Mucosa of gallbladder (tissue), 1 donor: Measurements from ENCODE around the gene ETAA1. TPM values are rescaled to one million over a fixed set of nuclear protein-coding genes. Genes with fewer than 3 reads are reported as not detected.
A peak's percentile ranks its signal among the peaks of the same experiment; 100 is the strongest.

Experiments used
- DNase-seq: peaks from one replicate; pipeline ENCODE4 v3.0.0-alpha.2; 2020; ENCODE audit warnings: low spot score
- total RNA-seq: library from RNA; stranded (reverse); gene quantifications from one replicate; pipeline ENCODE4 v1.2.1, GENCODE V29; 2021
- donor health status: DM: no; HTN: no; CAD: no.

ETAA1 gene
- total RNA-seq, 1 donor from 2014 or later = 13.9 TPM

- no peak for DNase-seq
Observed at GRCh38 chr2:67437114-67437513, 40.0 kb downstream of the ETAA1 start.

GRCh38 chr2:67438337-67438736 lies 41.2 kb downstream of the ETAA1 start:
- DNase-seq = no peak

DNA sequence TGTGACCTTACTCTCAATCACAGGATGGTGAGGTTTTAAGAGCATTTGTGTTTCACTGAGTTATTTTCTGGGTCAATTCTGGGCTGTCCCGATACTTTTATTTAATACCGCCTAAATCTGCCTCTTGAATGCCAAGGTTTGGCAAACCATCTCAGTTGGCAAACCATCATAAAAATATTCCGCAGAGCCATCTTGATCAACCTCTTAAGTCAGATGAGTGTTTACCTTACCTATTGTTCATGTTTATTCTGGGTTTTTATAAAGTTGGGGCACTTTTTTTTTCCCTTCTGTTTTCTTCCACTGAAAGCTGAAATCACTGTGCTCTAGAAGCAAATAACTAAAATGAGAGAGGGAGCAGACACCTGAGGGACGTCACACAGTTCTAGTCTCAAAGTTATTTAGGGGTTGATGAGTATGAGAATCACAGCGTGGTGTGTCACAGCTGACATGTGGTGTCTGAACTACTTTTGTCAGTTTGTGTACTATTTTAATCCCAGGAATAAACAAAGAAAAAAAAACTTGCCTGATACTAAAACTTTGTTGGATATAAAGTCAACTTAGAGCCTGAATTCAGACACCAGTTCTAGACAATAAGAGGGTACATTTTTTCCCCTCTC lies 48.6 kb downstream of the ETAA1 start:
- no peak for DNase-seq

GRCh38 chr2:67446491-67446911 lies 49.4 kb downstream of the ETAA1 start:
- DNase-seq = no peak

DNA sequence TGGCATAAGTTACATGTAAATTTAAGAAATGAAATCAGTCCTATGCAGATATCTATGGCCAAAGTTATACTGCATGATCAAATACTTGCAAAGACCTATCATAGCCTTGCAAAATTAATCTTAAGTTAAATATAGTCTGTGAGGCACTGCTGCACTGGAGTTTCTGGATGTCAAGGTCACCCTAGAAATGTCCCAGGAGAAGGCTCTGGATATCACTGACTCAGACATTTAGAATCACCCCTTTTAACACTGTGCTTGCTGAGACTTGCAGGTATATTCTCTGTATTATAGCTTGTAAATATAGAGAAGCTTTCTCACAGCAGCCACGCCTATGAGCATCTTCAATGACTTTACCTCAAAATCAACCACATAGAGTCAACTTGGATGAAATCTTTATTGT lies 51.5 kb downstream of the ETAA1 start:
- no peak for DNase-seq

DNA sequence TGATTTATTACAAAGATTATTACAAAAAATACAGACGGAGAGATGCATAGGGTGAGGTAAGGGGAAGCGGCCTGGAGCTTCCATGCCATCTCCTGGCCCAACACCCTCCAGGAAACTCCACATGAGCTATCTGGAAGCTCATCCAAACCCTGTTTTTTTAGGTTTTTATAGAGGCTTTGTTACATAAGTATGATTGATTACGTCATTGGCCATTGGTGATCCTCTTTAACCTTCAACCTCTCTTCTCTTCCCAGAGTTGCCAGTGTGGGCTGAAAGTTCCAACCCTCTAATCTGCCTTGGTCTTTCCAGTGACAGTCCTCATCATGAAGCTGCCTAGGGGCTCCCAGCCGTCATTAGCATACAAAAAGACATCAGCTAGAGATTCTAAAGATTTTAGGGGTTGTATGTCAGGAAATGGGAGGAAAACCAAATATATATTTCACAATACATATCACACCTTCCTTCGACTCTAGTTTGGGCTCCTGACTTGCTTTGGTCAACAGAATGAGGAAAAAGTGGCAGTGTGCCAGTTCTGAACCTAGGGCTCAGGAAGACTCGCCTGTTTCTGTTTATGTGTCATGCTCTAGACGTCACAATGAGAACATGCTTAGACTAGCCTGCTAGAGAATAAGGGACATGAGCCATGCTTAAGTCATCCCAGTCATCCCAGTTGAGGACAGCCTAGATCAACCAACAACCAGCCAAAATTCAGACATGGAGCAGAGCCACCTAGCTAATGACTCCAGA lies 54.1 kb downstream of the ETAA1 start:
- peak; percentile 36 for DNase-seq

GRCh38 chr2:67453310-67453709 lies 56.2 kb downstream of the ETAA1 start:
- DNase-seq = no peak

DNA sequence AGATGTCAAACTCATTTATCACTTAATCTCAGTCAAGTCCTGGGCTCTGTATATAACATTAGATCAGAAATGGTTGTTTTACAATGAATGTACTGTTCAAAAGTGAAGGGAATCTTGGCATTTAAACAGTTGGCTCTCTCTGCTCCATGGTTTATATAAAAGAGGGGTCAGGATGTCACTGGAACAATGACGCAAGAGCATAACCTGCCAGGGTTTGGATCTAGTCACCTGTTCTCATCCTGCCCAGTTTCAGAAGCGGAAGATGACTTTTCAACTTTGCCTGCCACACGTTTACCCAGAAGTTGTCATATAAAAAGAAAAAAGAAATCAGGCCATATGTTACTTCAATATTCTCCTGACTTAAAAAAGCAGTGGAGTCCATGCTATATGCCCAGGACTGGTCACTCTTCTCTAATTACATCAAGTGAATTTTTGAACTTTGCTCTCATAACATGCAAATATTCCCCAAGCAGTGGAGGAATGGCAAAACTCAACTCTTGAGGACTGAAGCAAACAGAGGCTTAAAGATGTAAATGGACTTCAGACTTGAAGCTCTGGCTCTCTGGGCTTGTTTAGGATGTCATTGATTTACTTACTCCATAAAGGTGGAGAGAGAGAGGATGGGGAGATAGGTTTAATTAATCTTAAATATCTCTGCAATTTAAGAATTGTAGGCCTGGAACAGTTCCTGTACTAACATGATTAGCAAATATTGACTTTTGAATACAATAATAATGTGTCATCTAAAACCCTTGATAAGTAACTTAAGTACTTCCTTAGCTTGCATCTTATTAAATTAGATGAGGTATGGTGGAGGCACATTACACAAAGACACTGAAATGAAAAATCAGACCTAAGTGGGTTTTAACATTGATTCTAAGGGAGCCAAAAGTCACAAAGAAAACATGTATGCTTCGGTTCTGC lies 58.3 kb downstream of the ETAA1 start:
- DNase-seq = peak; percentile 77

DNA sequence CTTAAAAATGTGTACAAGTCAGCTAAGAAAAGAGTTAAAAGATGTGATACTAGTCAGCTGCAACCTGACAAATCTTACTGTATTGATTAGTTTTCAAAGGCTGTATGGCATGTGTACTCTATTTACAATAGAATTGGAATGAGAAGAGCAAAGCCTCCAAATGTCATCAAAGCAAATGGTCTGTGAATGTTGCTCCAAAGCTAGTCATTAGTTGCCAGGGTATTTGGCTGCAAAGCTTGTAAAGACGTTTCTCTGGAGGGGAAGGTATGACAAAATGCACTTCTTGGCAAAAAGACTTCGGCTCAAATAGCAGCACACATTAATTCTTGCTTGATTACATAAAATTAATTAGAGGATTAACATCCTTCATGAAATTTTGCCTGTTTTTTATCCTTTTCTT lies 59.3 kb downstream of the ETAA1 start:
- no peak for DNase-seq

DNA sequence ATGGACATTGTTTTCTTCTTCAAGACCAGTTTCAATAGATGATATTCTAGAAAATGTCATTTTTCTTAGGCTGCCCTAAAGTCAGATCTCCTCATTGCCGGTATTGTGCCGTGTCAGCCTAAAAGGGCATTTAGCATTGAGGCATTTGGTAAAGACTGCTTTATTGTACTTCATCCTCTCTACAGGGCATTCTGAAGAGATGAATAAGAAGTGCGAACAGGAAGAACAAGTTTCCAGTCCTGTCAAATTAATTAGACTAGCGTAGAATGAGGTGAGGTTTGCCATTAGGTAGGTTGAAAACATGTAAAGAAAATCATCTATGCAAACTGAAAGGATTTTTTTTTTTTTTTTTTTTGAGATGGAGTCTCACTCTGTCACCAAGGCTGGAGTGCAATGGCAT lies 60.6 kb downstream of the ETAA1 start:
- DNase-seq = no peak

DNA sequence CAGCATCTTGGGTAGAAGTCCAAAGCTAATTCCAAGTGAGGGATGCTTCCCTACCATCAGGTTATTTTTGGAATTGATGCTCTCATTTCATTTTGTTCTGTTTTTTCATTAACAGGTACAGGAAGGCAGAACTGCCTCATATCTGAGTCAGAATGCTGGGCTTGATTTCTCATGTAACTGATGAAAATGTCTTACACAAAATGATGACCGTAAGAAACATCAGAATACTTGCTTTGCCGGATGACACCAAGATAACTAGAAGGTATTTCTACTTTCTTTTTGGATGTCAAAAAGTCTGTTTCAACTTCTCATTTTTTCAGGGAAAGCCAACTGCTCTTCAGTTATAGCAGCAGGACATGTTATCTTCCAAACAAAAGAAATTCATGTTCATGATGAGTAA lies 62.6 kb downstream of the ETAA1 start:
- DNase-seq = no peak
